A549 (cell line): ENCODE measurements around the gene ZRANB3.

Experiments used
- CEBPB ChIP-seq, 2 experiments: fragments of >200 bp in 1 of 2; sonication (Bioruptor Twin) in 1 of 2; formaldehyde crosslinking in 1 of 2; IDR thresholded peaks; 2 replicates each; pipeline ENCODE4 v1.6.1; 2012 to 2016
- HOXB13 ChIP-seq: fragments of 250-450 bp; sonication (Bioruptor Pico); IDR thresholded peaks from 2 replicates; pipeline ENCODE4 v1.5.0; 2020; ENCODE audit warnings: low read depth, mild to moderate bottlenecking, moderate library complexity
- JUNB ChIP-seq: fragments of >200 bp; sonication (Bioruptor Twin); formaldehyde crosslinking; IDR thresholded peaks from 2 replicates; pipeline ENCODE4 v1.6.1; 2016
- TP53 ChIP-seq: fragments of 250-450 bp; sonication (Bioruptor Pico); IDR thresholded peaks from 2 replicates; pipeline ENCODE4 v1.5.0; 2021; ENCODE audit warnings: mild to moderate bottlenecking, moderate library complexity
- ZNF302 ChIP-seq: fragments of 250-450 bp; sonication (Bioruptor Pico); IDR thresholded peaks from 2 replicates; pipeline ENCODE4 v1.9.0; 2021; ENCODE audit warnings: inconsistent platforms, mild to moderate bottlenecking, moderate library complexity
- TF ChIP-seq, protein P1 (sequence below): fragments of >200 bp; sonication (Bioruptor Twin); formaldehyde crosslinking; IDR thresholded peaks from 3 replicates; pipeline ENCODE4 v1.5.1; 2016

DNA sequence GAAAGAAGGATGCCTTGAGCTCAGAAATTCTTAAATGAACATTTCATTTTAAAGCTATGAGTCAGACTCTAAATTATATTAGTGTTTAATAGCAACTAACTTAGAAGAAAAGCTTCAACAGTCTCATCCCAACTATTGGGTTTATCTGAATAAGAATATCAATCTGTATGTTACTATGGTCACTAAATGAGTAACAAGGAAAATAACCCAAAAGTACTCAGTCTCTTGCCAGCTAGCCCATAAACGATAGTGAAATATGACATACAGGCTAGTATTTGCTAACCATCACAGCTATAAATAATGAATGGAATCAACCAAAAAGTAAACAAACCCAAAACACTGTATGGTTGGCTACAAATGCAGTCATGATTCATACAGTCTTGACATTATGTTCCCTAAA is 304.1 kb downstream of the ZRANB3 start:
- TF ChIP-seq, protein P1, sequence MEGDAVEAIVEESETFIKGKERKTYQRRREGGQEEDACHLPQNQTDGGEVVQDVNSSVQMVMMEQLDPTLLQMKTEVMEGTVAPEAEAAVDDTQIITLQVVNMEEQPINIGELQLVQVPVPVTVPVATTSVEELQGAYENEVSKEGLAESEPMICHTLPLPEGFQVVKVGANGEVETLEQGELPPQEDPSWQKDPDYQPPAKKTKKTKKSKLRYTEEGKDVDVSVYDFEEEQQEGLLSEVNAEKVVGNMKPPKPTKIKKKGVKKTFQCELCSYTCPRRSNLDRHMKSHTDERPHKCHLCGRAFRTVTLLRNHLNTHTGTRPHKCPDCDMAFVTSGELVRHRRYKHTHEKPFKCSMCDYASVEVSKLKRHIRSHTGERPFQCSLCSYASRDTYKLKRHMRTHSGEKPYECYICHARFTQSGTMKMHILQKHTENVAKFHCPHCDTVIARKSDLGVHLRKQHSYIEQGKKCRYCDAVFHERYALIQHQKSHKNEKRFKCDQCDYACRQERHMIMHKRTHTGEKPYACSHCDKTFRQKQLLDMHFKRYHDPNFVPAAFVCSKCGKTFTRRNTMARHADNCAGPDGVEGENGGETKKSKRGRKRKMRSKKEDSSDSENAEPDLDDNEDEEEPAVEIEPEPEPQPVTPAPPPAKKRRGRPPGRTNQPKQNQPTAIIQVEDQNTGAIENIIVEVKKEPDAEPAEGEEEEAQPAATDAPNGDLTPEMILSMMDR = no peak
- TF ChIP-seq JUNB (no peak), CEBPB (IDR thresholded peaks at IDR 0.05) (no peak), ZNF302 (no peak), HOXB13 (CRISPR knock-in tag) (no peak), TP53 (CRISPR knock-in tag) (no peak)
